ENCODE data around the gene FLOT1.

FLOT1 gene

GRCh38 chr6:30778001-30778635, 35.6 kb upstream of the FLOT1 start:
- no peak for TF ChIP-seq Cebpa-rat (IDR thresholded peaks at IDR 0.05)
- no peaks in the 10 kb centered on the region for H3K36me3 ChIP-seq
- H3K4me2 ChIP-seq: no peak overlapping the region
- H3K4me3 ChIP-seq: no peak overlapping the region
- peaks cover 47% of the 10 kb centered on the region for H3K4me1 ChIP-seq
- H3K9ac ChIP-seq: no peak overlapping the region
- H3K9me3 ChIP-seq: no peaks in the 10 kb centered on the region
- no peaks in the 10 kb centered on the region for H4K20me1 ChIP-seq
- H3K27me3 ChIP-seq: no peaks in the 10 kb centered on the region
- H3K27ac ChIP-seq: no peak overlapping the region

GRCh38 chr6:30777155-30777485, 34.6 kb upstream of the FLOT1 start:
- H3K4me2 ChIP-seq: no peak overlapping the region

GRCh38 chr6:30776390-30777154, 34.1 kb upstream of the FLOT1 start:
- no peaks in the 10 kb centered on the region for H4K20me1 ChIP-seq
- no peak overlapping the region for H3K4me3 ChIP-seq
- H3K36me3 ChIP-seq: no peaks in the 10 kb centered on the region
- no peak for TF ChIP-seq Cebpa-rat (IDR thresholded peaks at IDR 0.05)
- no peak overlapping the region for H3K9ac ChIP-seq
- H3K9me3 ChIP-seq: no peaks in the 10 kb centered on the region
- H3K4me1 ChIP-seq: peaks cover 31% of the 10 kb centered on the region
- H3K27ac ChIP-seq: no peak overlapping the region
- H3K4me2 ChIP-seq: no peak overlapping the region
- no peaks in the 10 kb centered on the region for H3K27me3 ChIP-seq

More at GRCh38 chr6:30777155-30777485, 34.6 kb upstream of the FLOT1 start:
- H3K4me3 ChIP-seq: no peak overlapping the region
- no peak for TF ChIP-seq Cebpa-rat (IDR thresholded peaks at IDR 0.05)
- no peak overlapping the region for H3K27ac ChIP-seq
- H3K36me3 ChIP-seq: no peaks in the 10 kb centered on the region
- H3K4me1 ChIP-seq: peaks cover 37% of the 10 kb centered on the region
- no peaks in the 10 kb centered on the region for H4K20me1 ChIP-seq
- H3K9me3 ChIP-seq: no peaks in the 10 kb centered on the region
- no peaks in the 10 kb centered on the region for H3K27me3 ChIP-seq
- H3K9ac ChIP-seq: no peak overlapping the region

GRCh38 chr6:30775104-30775503, 32.6 kb upstream of the FLOT1 start:
- Histone ChIP-seq H3K36me3 (no peaks in the 10 kb centered on the region), H3K27me3 (no peaks in the 10 kb centered on the region), H3K27ac (no peak overlapping the region), H4K20me1 (no peaks in the 10 kb centered on the region), H3K4me1 (peaks cover 27% of the 10 kb centered on the region), H3K4me3 (no peak overlapping the region), H3K9me3 (no peaks in the 10 kb centered on the region), H3K4me2 (no peak overlapping the region), H3K9ac (no peak overlapping the region)
- no peak for TF ChIP-seq Cebpa-rat (IDR thresholded peaks at IDR 0.05)

GRCh38 chr6:30774701-30775100, 32.2 kb upstream of the FLOT1 start:
- Histone ChIP-seq H3K9ac (no peak overlapping the region), H3K4me1 (peaks cover 30% of the 10 kb centered on the region), H3K27ac (no peak overlapping the region), H3K9me3 (no peaks in the 10 kb centered on the region), H3K36me3 (no peaks in the 10 kb centered on the region), H3K4me2 (no peak overlapping the region), H4K20me1 (no peaks in the 10 kb centered on the region), H3K27me3 (no peaks in the 10 kb centered on the region), H3K4me3 (no peak overlapping the region)
- TF ChIP-seq Cebpa-rat (IDR thresholded peaks at IDR 0.05): no peak

GRCh38 chr6:30770592-30770991, 28.1 kb upstream of the FLOT1 start:
- Histone ChIP-seq H3K4me3 (no peak overlapping the region), H3K27ac (no peak overlapping the region), H3K9ac (no peak overlapping the region), H4K20me1 (no peaks in the 10 kb centered on the region), H3K36me3 (no peaks in the 10 kb centered on the region), H3K4me2 (peak overlapping the region; percentile 78; the same call in 1 of the 2 replicates), H3K27me3 (no peaks in the 10 kb centered on the region), H3K9me3 (no peaks in the 10 kb centered on the region), H3K4me1 (peaks cover 40% of the 10 kb centered on the region)
- TF ChIP-seq Cebpa-rat (IDR thresholded peaks at IDR 0.05): no peak

GRCh38 chr6:30769853-30770524, 27.5 kb upstream of the FLOT1 start:
- Histone ChIP-seq H3K27ac (peak overlapping the region; percentile 75), H4K20me1 (no peaks in the 10 kb centered on the region), H3K4me2 (peak overlapping the region; percentile 78), H3K36me3 (no peaks in the 10 kb centered on the region), H3K9ac (peak overlapping the region; percentile 56; the same call in 1 of the 2 replicates), H3K27me3 (no peaks in the 10 kb centered on the region), H3K9me3 (peaks cover 1% of the 10 kb centered on the region; the same call in 1 of the 2 replicates), H3K4me3 (no peak overlapping the region), H3K4me1 (peaks cover 40% of the 10 kb centered on the region)
- TF ChIP-seq Cebpa-rat (IDR thresholded peaks at IDR 0.05): no peak

- H3K27ac ChIP-seq: peak overlapping the region; percentile 75
- no peaks in the 10 kb centered on the region for H3K27me3 ChIP-seq
- peak overlapping the region; percentile 78 for H3K4me2 ChIP-seq
- peaks cover 5% of the 10 kb centered on the region; the same call in 1 of the 2 replicates for H3K9me3 ChIP-seq
- H4K20me1 ChIP-seq: no peaks in the 10 kb centered on the region
- no peak for TF ChIP-seq Cebpa-rat (IDR thresholded peaks at IDR 0.05)
- peak overlapping the region; percentile 39 for H3K4me3 ChIP-seq
- H3K4me1 ChIP-seq: peaks cover 41% of the 10 kb centered on the region
- no peaks in the 10 kb centered on the region for H3K36me3 ChIP-seq
- H3K9ac ChIP-seq: peak overlapping the region; percentile 56
These were observed 26.8 kb upstream of the FLOT1 start for GRCh38 chr6:30769088-30769852.

- peak overlapping the region; percentile 75 for H3K27ac ChIP-seq
- H3K4me2 ChIP-seq: peak overlapping the region; percentile 78
These were observed 26.2 kb upstream of the FLOT1 start for GRCh38 chr6:30768634-30769087.

More at GRCh38 chr6:30768634-30769087, 26.2 kb upstream of the FLOT1 start:
- Histone ChIP-seq H3K27me3 (no peaks in the 10 kb centered on the region), H3K4me3 (peak overlapping the region; percentile 39), H3K9ac (peak overlapping the region; percentile 56), H3K36me3 (no peaks in the 10 kb centered on the region), H4K20me1 (no peaks in the 10 kb centered on the region), H3K9me3 (peaks cover 5% of the 10 kb centered on the region; the same call in 1 of the 2 replicates), H3K4me1 (peaks cover 47% of the 10 kb centered on the region)
- no peak for TF ChIP-seq Cebpa-rat (IDR thresholded peaks at IDR 0.05)
